Osteoblast (primary cell): Measurements from ENCODE around the gene RARRES1. TPM values are rescaled to one million over a fixed set of nuclear protein-coding genes. Genes with fewer than 3 reads are reported as not detected.
A peak's percentile ranks its signal among the peaks of the same experiment; 100 is the strongest.

Source experiments
- DNase-seq: peaks from one replicate; pipeline ENCODE4 v3.0.0; 2011; ENCODE audit warnings: low spot score, mixed read lengths; ENCODE audit not compliant: insufficient read length; ENCODE audit errors: missing footprints
- H2AFZ ChIP-seq: 2 replicates; pipeline ENCODE4 v1.6.0; 2011; ENCODE audit warnings: mild to moderate bottlenecking, low read length
- H3K27ac ChIP-seq: 2 replicates; pipeline ENCODE4 v1.5.1; 2011; ENCODE audit warnings: mild to moderate bottlenecking, low read depth, low read length, moderate library complexity
- H3K27me3 ChIP-seq: 2 replicates; pipeline ENCODE4 v1.6.0; 2012; ENCODE audit warnings: mild to moderate bottlenecking, control low read depth, inconsistent platforms, low read length, moderate library complexity; ENCODE audit not compliant: insufficient read depth
- H3K36me3 ChIP-seq: 2 replicates; pipeline ENCODE4 v1.5.1; 2011; ENCODE audit warnings: mild to moderate bottlenecking, low read length, control low read depth, moderate library complexity; ENCODE audit not compliant: insufficient read depth
- H3K4me1 ChIP-seq: 2 replicates; pipeline ENCODE4 v1.5.1; 2011; ENCODE audit warnings: mild to moderate bottlenecking, low read length, control low read depth, moderate library complexity; ENCODE audit not compliant: insufficient read depth
- H3K4me2 ChIP-seq: 2 replicates; pipeline ENCODE4 v1.6.0; 2011; ENCODE audit warnings: mild to moderate bottlenecking, low read length; ENCODE audit not compliant: insufficient read depth
- H3K4me3 ChIP-seq: fragments of 200-600 bp; sonication (generic); 3 replicates; pipeline ENCODE4 v1.5.1; 2012; ENCODE audit warnings: mild to moderate bottlenecking, low read length, inconsistent platforms; ENCODE audit not compliant: insufficient read depth
- H3K79me2 ChIP-seq: 2 replicates; pipeline ENCODE4 v1.6.0; 2012; ENCODE audit warnings: mild to moderate bottlenecking, low read length, control low read depth, inconsistent platforms; ENCODE audit not compliant: insufficient read depth
- H3K9me3 ChIP-seq: 2 replicates; pipeline ENCODE4 v1.5.1; 2011; ENCODE audit warnings: low read depth, low read length, control low read depth
- H4K20me1 ChIP-seq: 2 replicates; pipeline ENCODE4 v1.6.0; 2012; ENCODE audit warnings: mild to moderate bottlenecking, low read length, control low read depth; ENCODE audit not compliant: insufficient read depth
- CTCF ChIP-seq: IDR thresholded peaks from 2 replicates; pipeline ENCODE4 v1.5.1; 2011; ENCODE audit warnings: mild to moderate bottlenecking, low read depth, low read length, moderate library complexity; ENCODE audit errors: extremely low read depth
- total RNA-seq: library from RNA; depleted of rRNA; stranded (reverse); fragments of >200 nt; gene quantifications from 2 replicates; pipeline ENCODE4 v1.2.3, GENCODE V29; 2012

RARRES1 gene
- total RNA-seq, 1 donor, result 19.5 TPM

- Histone ChIP-seq H3K27me3 (no peaks in the 10 kb centered on the region), H3K36me3 (peaks cover 35% of the 10 kb centered on the region), H3K27ac (peak overlapping the region; percentile 10), H3K79me2 (no peaks in the 10 kb centered on the region), H3K4me3 (no peak overlapping the region), H4K20me1 (no peaks in the 10 kb centered on the region), H3K4me2 (no peak overlapping the region), H3K4me1 (peaks cover 15% of the 10 kb centered on the region), H3K9me3 (no peaks in the 10 kb centered on the region), H2AFZ (no peak overlapping the region)
- no peak for TF ChIP-seq CTCF
- DNase-seq, result no peak
Observed at GRCh38 chr3:158748237-158748828, 16.1 kb upstream of the RARRES1 start.

GRCh38 chr3:158747417-158747816, 15.2 kb upstream of the RARRES1 start:
- DNase-seq, result no peak
- H3K4me2 ChIP-seq, result peak overlapping the region; percentile 4
- no peak overlapping the region for H2AFZ ChIP-seq

GRCh38 chr3:158745551-158745950, 13.3 kb upstream of the RARRES1 start:
- Histone ChIP-seq H3K27ac (no peak overlapping the region), H3K79me2 (no peaks in the 10 kb centered on the region), H3K4me3 (no peak overlapping the region), H3K9me3 (no peaks in the 10 kb centered on the region), H3K36me3 (peaks cover 44% of the 10 kb centered on the region), H3K4me1 (peaks cover 15% of the 10 kb centered on the region), H3K27me3 (no peaks in the 10 kb centered on the region), H2AFZ (no peak overlapping the region), H3K4me2 (no peak overlapping the region), H4K20me1 (no peaks in the 10 kb centered on the region)
- no peak for DNase-seq
- no peak for TF ChIP-seq CTCF

More at GRCh38 chr3:158747417-158747816, 15.2 kb upstream of the RARRES1 start:
- Histone ChIP-seq H3K4me3 (no peak overlapping the region), H3K36me3 (peaks cover 36% of the 10 kb centered on the region), H3K27ac (peak overlapping the region; percentile 75), H4K20me1 (no peaks in the 10 kb centered on the region), H3K27me3 (no peaks in the 10 kb centered on the region), H3K9me3 (no peaks in the 10 kb centered on the region), H3K79me2 (no peaks in the 10 kb centered on the region), H3K4me1 (peaks cover 15% of the 10 kb centered on the region)
- no peak for TF ChIP-seq CTCF

- peaks cover 39% of the 10 kb centered on the region for H3K36me3 ChIP-seq
- H3K79me2 ChIP-seq, result no peaks in the 10 kb centered on the region
- peaks cover 15% of the 10 kb centered on the region for H3K4me1 ChIP-seq
- H4K20me1 ChIP-seq, result no peaks in the 10 kb centered on the region
- H3K27me3 ChIP-seq, result no peaks in the 10 kb centered on the region
- no peak for TF ChIP-seq CTCF
- H3K4me3 ChIP-seq, result no peak overlapping the region
- no peaks in the 10 kb centered on the region for H3K9me3 ChIP-seq
- no peak overlapping the region for H3K27ac ChIP-seq
- H2AFZ ChIP-seq, result no peak overlapping the region
- no peak overlapping the region for H3K4me2 ChIP-seq
- no peak for DNase-seq
Observed at GRCh38 chr3:158744567-158745288, 12.5 kb upstream of the RARRES1 start.
